ENCODE measurements around the gene CGN. TPM values are rescaled to one million over a fixed set of nuclear protein-coding genes. Genes with fewer than 3 reads are reported as not detected.

Gene CGN
- total and polyA plus RNA-seq, 3 donors from 2014 or later = 25.7 to 31.6 (median 25.9) TPM

DNA sequence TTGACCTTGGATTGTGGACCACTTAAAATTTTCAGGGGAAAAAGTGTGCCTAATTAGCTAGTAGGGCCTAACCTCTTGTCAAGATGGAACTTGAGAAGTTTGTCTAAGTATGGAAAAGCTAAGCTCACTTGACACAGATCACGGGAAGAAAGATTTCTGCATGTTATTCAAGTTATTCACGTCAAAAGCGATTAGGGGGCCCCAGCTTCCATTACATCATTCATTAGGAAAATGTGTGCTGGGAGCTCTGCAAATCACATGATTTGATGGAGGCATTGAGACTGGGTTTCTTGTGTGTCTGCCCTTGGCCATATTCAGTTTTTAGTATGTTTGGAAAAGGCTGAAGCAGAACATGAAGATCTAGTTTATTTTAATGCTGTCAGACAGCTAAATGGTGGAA is 36.4 kb upstream of the CGN start:
- no peaks in the 10 kb centered on the region for H3K27me3 ChIP-seq
- intact Hi-C loops (cut with DNase I; ENCODE audit: low total_unique reads) = no loop called here
- no peaks in the 10 kb centered on the region for H3K9me3 ChIP-seq
- H3K27ac ChIP-seq = no peak overlapping the region
- no peak overlapping the region for H3K4me3 ChIP-seq
- no peak for TF ChIP-seq POLR2A (IDR thresholded peaks at IDR 0.05)
- TF ChIP-seq, protein P1, sequence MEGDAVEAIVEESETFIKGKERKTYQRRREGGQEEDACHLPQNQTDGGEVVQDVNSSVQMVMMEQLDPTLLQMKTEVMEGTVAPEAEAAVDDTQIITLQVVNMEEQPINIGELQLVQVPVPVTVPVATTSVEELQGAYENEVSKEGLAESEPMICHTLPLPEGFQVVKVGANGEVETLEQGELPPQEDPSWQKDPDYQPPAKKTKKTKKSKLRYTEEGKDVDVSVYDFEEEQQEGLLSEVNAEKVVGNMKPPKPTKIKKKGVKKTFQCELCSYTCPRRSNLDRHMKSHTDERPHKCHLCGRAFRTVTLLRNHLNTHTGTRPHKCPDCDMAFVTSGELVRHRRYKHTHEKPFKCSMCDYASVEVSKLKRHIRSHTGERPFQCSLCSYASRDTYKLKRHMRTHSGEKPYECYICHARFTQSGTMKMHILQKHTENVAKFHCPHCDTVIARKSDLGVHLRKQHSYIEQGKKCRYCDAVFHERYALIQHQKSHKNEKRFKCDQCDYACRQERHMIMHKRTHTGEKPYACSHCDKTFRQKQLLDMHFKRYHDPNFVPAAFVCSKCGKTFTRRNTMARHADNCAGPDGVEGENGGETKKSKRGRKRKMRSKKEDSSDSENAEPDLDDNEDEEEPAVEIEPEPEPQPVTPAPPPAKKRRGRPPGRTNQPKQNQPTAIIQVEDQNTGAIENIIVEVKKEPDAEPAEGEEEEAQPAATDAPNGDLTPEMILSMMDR (IDR thresholded peaks at IDR 0.05) = no peak
- H3K4me1 ChIP-seq = peaks cover 7% of the 10 kb centered on the region
- H3K36me3 ChIP-seq (ENCODE audit: low read depth, missing control alignments) = no peaks in the 10 kb centered on the region
- DNase-seq = no peak
- WGBS, 2 donors = 63 to 74% methylated on average over 3 of the region's 3 CpGs

DNA sequence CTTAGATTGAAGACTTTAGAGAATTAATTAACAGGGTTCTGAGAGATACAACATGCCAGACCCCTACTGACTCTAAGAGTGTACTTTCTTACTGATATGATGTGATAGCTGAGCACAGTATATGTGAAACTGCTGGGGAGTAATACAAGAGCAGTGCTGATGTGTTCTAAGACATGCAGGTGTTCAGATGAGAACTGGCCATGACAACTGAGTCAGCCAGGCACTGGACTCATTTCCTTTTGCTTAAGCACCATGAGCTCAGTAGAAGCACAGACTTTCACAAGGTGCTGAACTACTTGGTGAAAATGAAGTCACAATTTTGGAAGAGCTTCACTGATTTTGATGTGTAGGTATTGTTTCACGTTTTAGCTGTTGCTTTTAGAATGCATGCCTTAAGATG is 36.0 kb upstream of the CGN start:
- 71 to 100% methylated on average over 1 of the region's 1 CpG for WGBS, 2 donors
- TF ChIP-seq, protein P1 (IDR thresholded peaks at IDR 0.05) = no peak
- no peak for TF ChIP-seq POLR2A (IDR thresholded peaks at IDR 0.05)
- no peak for DNase-seq

DNA sequence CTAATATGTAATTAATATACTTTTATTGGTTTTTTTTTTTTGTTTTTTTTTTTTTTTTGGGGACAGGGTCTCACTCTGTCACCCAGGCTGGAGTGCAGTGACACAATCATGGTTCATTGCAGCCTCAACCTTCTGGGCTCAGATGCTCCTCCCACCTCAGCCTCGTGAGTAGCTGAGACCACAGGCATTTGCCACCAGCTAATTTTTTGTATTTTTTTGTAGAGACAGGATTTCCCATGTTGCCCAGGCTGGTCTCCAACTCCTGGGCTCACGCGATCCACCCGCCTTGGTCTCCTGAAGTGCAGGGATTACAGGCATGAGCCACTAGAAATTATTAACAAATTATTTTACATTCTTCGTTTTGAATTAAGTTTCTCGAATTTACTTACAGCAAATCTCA is 35.1 kb upstream of the CGN start:
- Histone ChIP-seq H3K27me3 (no peaks in the 10 kb centered on the region), H3K4me3 (no peak overlapping the region), H3K9me3 (no peaks in the 10 kb centered on the region), H3K36me3 (ENCODE audit: low read depth, missing control alignments) (no peaks in the 10 kb centered on the region), H3K27ac (no peak overlapping the region), H3K4me1 (peaks cover 7% of the 10 kb centered on the region)
- WGBS, 2 donors = 90 to 93% methylated on average over 6 of the region's 6 CpGs
- no peak for DNase-seq
- intact Hi-C loops (cut with DNase I; ENCODE audit: low total_unique reads) = no loop called here
- no peak for TF ChIP-seq POLR2A (IDR thresholded peaks at IDR 0.05)
- TF ChIP-seq, protein P1 (IDR thresholded peaks at IDR 0.05) = no peak

More for the DNA sequence above, 36.0 kb upstream of the CGN start:
- Histone ChIP-seq H3K27ac (no peak overlapping the region), H3K4me3 (no peak overlapping the region), H3K27me3 (no peaks in the 10 kb centered on the region), H3K9me3 (no peaks in the 10 kb centered on the region), H3K36me3 (ENCODE audit: low read depth, missing control alignments) (no peaks in the 10 kb centered on the region), H3K4me1 (peaks cover 7% of the 10 kb centered on the region)
- intact Hi-C loops (cut with DNase I; ENCODE audit: low total_unique reads) = no loop called here

DNA sequence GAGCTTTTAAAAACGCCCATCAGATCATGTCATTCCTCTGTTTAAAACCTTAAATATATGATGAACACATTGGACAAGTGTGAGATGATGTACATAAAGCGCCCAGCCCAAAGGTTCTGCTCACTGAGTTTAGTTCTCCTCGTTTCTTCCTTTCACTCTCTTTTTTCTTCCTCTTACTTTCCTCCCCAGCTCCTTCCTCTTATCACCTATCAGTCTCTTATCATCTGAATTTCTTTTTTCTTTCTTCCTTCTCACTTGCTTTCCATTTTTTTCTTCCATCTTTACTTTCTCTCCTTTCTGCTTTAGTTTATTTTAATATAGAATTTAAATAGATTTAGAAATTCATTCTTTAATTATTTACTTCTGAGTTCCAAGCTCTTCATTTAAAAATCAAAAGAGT is 34.1 kb upstream of the CGN start:
- no peaks in the 10 kb centered on the region for H3K9me3 ChIP-seq
- no peak overlapping the region for H3K4me3 ChIP-seq
- 87 to 91% methylated on average over 3 of the region's 3 CpGs for WGBS, 2 donors
- H3K4me1 ChIP-seq = peaks cover 7% of the 10 kb centered on the region
- no peak for DNase-seq
- no peaks in the 10 kb centered on the region for H3K27me3 ChIP-seq
- H3K27ac ChIP-seq = no peak overlapping the region
- no peak for TF ChIP-seq POLR2A (IDR thresholded peaks at IDR 0.05)
- TF ChIP-seq, protein P1 (IDR thresholded peaks at IDR 0.05) = no peak
- no peaks in the 10 kb centered on the region for H3K36me3 ChIP-seq (ENCODE audit: low read depth, missing control alignments)
- intact Hi-C loops (cut with DNase I; ENCODE audit: low total_unique reads) = no loop called here

DNA sequence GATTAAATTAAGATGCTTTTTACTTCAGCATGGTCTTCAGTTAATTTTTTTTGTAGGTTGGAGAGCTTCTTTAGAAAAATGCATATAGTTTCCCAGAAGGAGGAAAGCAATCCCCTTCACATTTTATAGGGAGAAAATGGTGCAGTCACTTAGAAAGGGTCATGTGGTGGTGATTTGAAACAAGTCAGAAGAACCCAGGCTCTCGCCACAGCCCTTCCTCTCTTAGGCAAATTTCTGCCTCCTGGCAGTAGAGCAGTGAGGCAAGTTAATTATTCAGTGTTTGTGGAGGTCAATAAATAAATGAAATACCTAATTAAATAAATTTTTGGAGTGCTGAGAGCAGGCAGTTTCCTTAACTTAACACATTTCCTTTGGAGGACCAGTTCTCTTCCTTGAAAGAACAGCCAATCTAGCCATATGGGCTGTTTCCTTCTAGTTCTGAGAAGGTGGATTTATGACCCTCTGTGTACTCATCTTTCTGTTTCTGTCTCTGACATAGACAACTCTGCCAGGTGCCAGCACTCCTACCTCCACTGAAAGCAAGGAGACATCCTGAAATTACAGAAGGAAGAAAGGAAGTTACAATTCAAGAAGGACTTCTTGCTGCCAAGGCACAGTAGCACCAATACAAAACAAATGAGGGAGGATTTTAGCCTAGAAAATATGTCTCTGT is 32.9 kb upstream of the CGN start:
- TF ChIP-seq POLR2A (IDR thresholded peaks at IDR 0.05) = no peak
- TF ChIP-seq, protein P1 (IDR thresholded peaks at IDR 0.05) = no peak
- Histone ChIP-seq H3K4me3 (no peak overlapping the region), H3K4me1 (no peaks in the 10 kb centered on the region), H3K27me3 (no peaks in the 10 kb centered on the region), H3K9me3 (no peaks in the 10 kb centered on the region), H3K27ac (peak overlapping the region in 1 of 2 donors; percentile 35), H3K36me3 (ENCODE audit: low read depth, missing control alignments) (no peaks in the 10 kb centered on the region)
- intact Hi-C loops (cut with DNase I; ENCODE audit: low total_unique reads) = no loop called here
- DNase-seq = no peak
- 90 to 97% methylated on average over 1 of the region's 1 CpG for WGBS, 2 donors
